Measurements from ENCODE around the gene DES.
"Not testable (repeated sequence)": the region's sequence is repeated elsewhere in the genome, so short reads cannot be mapped to it uniquely, and the experiment has no call there.

DES gene

GRCh38 chr2:219400562-219400961, 17.6 kb upstream of the DES start:
- no peak for DNase-seq (ENCODE audit: low spot score)

- no peak for DNase-seq (ENCODE audit: low spot score)
Measured at GRCh38 chr2:219401606-219402005, 16.6 kb upstream of the DES start.

- DNase-seq (ENCODE audit: low spot score) = peak; percentile 50
Measured at GRCh38 chr2:219402665-219403515, 15.3 kb upstream of the DES start.

GRCh38 chr2:219403861-219404260, 14.3 kb upstream of the DES start:
- DNase-seq (ENCODE audit: low spot score) = no peak

- DNase-seq (ENCODE audit: low spot score) = no peak
Measured at GRCh38 chr2:219404291-219404910, 13.8 kb upstream of the DES start.

GRCh38 chr2:219404954-219405353, 13.2 kb upstream of the DES start:
- no peak for DNase-seq (ENCODE audit: low spot score)

GRCh38 chr2:219405451-219405850, 12.7 kb upstream of the DES start:
- no peak for DNase-seq (ENCODE audit: low spot score)

- DNase-seq (ENCODE audit: low spot score) = no peak
Measured at GRCh38 chr2:219405958-219406860, 12.0 kb upstream of the DES start.

- DNase-seq (ENCODE audit: low spot score) = no peak
Measured at GRCh38 chr2:219406861-219407230, 11.3 kb upstream of the DES start.

GRCh38 chr2:219407343-219407742, 10.8 kb upstream of the DES start:
- DNase-seq (ENCODE audit: low spot score) = not testable (repeated sequence)

GRCh38 chr2:219408204-219408603, 10.0 kb upstream of the DES start:
- no peak for DNase-seq (ENCODE audit: low spot score)

GRCh38 chr2:219408631-219409030, 9.5 kb upstream of the DES start:
- DNase-seq (ENCODE audit: low spot score) = no peak

GRCh38 chr2:219409619-219410018, 8.6 kb upstream of the DES start:
- no peak for DNase-seq (ENCODE audit: low spot score)

GRCh38 chr2:219410390-219410789, 7.8 kb upstream of the DES start:
- DNase-seq (ENCODE audit: low spot score) = no peak

GRCh38 chr2:219414857-219415256, 3.3 kb upstream of the DES start:
- DNase-seq (ENCODE audit: low spot score) = no peak

- DNase-seq (ENCODE audit: low spot score) = no peak
Measured at GRCh38 chr2:219415580-219416234, 2.5 kb upstream of the DES start.

- no peak for DNase-seq (ENCODE audit: low spot score)
Measured at GRCh38 chr2:219416235-219416602, 2.0 kb upstream of the DES start.

GRCh38 chr2:219416938-219417337, 1.2 kb upstream of the DES start:
- DNase-seq (ENCODE audit: low spot score) = no peak

- no peak for DNase-seq (ENCODE audit: low spot score)
Measured at GRCh38 chr2:219417374-219417773, 803 bp upstream of the DES start.

GRCh38 chr2:219419012-219419324, 791 bp downstream of the DES start:
- DNase-seq (ENCODE audit: low spot score) = no peak

GRCh38 chr2:219419331-219420197, 1.4 kb downstream of the DES start:
- DNase-seq (ENCODE audit: low spot score) = no peak
